GM23248 (cell line): ENCODE results near the gene ERCC8. TPM values are rescaled to one million over a fixed set of nuclear protein-coding genes. Genes with fewer than 3 reads are reported as not detected.

Experiments
- DNase-seq: peaks from one replicate; pipeline ENCODE4 v3.0.0-alpha.2; 2015
- H2AFZ ChIP-seq: fragments of 200-600 bp; sonication (generic); 2 replicates; pipeline ENCODE4 v1.6.1; 2016; ENCODE audit warnings: antibody characterized with exemption
- H3F3A ChIP-seq: fragments of 200-600 bp; sonication (generic); 2 replicates; pipeline ENCODE4 v1.6.1; 2016; ENCODE audit warnings: mild to moderate bottlenecking, antibody characterized with exemption, mixed run types; ENCODE audit not compliant: insufficient read depth
- H3K27ac ChIP-seq: fragments of 200-600 bp; sonication (generic); 2 replicates; pipeline ENCODE4 v1.5.1; 2016; ENCODE audit warnings: mild to moderate bottlenecking
- H3K27me3 ChIP-seq: fragments of 200-600 bp; sonication (generic); replicated peaks from 2 replicates; pipeline ENCODE4 v1.6.1; 2016; ENCODE audit warnings: mild to moderate bottlenecking; ENCODE audit not compliant: insufficient read depth
- H3K36me3 ChIP-seq: fragments of 200-600 bp; sonication (generic); 2 replicates; pipeline ENCODE4 v1.6.1; 2016; ENCODE audit warnings: low read depth, mild to moderate bottlenecking
- H3K4me1 ChIP-seq: fragments of 200-600 bp; sonication (generic); 2 replicates; pipeline ENCODE4 v1.6.1; 2016; ENCODE audit warnings: mild to moderate bottlenecking; ENCODE audit not compliant: insufficient read depth
- H3K4me2 ChIP-seq: fragments of 200-600 bp; sonication (generic); one replicate; pipeline ENCODE4 v1.6.1; 2016; ENCODE audit warnings: mild to moderate bottlenecking; ENCODE audit not compliant: unreplicated experiment
- H3K4me3 ChIP-seq: fragments of 200-600 bp; sonication (generic); 2 replicates; pipeline ENCODE4 v1.5.1; 2016; ENCODE audit warnings: mild to moderate bottlenecking
- H3K79me2 ChIP-seq: fragments of 200-600 bp; sonication (generic); 2 replicates; pipeline ENCODE4 v1.6.1; 2016; ENCODE audit warnings: mild to moderate bottlenecking; ENCODE audit not compliant: insufficient read depth
- H3K9ac ChIP-seq: fragments of 200-600 bp; sonication (generic); 2 replicates; pipeline ENCODE4 v1.6.1; 2016; ENCODE audit warnings: mild to moderate bottlenecking
- H3K9me2 ChIP-seq: fragments of 200-600 bp; sonication (generic); 2 replicates; pipeline ENCODE4 v1.6.1; 2016; ENCODE audit warnings: mixed run types, mild to moderate bottlenecking, moderate library complexity; ENCODE audit not compliant: insufficient read depth
- H3K9me3 ChIP-seq: fragments of 200-600 bp; sonication (generic); one replicate; pipeline ENCODE4 v1.6.1; 2017; ENCODE audit warnings: low read depth
- H4K20me1 ChIP-seq: fragments of 200-600 bp; sonication (generic); 2 replicates; pipeline ENCODE4 v1.6.0; 2016; ENCODE audit not compliant: insufficient read depth
- EZH2 ChIP-seq: fragments of 200-600 bp; sonication (generic); IDR thresholded peaks from 2 replicates; pipeline ENCODE4 v1.6.1; 2018; ENCODE audit warnings: antibody characterized with exemption, mild to moderate bottlenecking; ENCODE audit not compliant: insufficient read depth, poor library complexity, severe bottlenecking
- EZH2phosphoT487 ChIP-seq: fragments of 200-600 bp; sonication (generic); IDR thresholded peaks from 2 replicates; pipeline ENCODE4 v1.6.1; 2018; ENCODE audit warnings: antibody characterized with exemption, moderate library complexity, mild to moderate bottlenecking, low read depth; ENCODE audit not compliant: insufficient read depth
- whole genome bisulfite sequencing, 2 experiments: methylation state at CpG; one replicate each; pipeline ENCODE4 v1.1.6; 2015 to 2017; ENCODE audit warnings: low lambda C conversion rate in 2 of 2, low coverage in 1 of 2; ENCODE audit errors: missing lambda C conversion rate in 2 of 2; 5-methylcytosine and 5-hydroxymethylcytosine counted together
- in situ Hi-C: fragments of 300-500 bp; cut with MboI; formaldehyde crosslinking; loops from 2 replicates; pipeline ENCODE4 v1.15.0; 2020
- polyA plus RNA-seq: library from polyadenylated mRNA; unstranded; fragments of >200 nt; fragmentation: Nextera tagmentation; extraction: Ambion mirVana; gene quantifications from 2 replicates; pipeline ENCODE4 v1.2.1, GENCODE V29; 2016
- total RNA-seq: library from RNA; depleted of rRNA; stranded (reverse); fragments of >200 nt; shearing (Covaris generic); gene quantifications from 2 replicates; pipeline ENCODE4 v1.2.3, GENCODE V29; 2014; rRNA removed

Gene ERCC8
- total and polyA plus RNA-seq, 2 experiments from 2014 or later: 12.7 to 15.5 TPM

DNA sequence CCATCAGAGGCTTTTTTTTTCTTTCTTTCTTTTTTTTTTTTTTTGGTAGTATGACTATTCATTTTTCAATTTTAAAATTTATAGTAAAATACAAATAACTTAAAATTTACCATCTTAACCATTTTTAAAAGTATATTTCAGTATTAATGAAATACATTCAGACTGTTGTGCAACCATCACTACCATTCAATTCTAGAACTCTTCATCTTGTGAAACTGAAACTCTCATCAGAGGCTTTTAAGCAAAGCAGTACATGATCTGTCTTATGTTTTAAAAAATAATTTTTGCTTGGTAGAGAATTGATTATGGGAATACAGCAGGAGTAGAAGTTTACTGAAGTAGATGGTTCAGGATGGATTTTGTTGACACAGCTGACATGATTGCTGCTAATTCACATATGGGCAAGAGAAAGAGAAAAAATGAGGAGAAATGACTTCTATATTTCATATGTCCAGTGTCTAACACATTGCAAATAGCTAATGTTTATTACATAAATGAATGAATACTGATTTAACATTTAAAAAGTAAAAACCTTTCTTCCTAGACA lies 114.2 kb downstream of the ERCC8 start:
- Histone ChIP-seq H3K9me3 (no peaks in the 10 kb centered on the region), H3K27ac (no peak overlapping the region), H3K9me2 (no peaks in the 10 kb centered on the region), H3K4me2 (no peak overlapping the region), H3K9ac (no peak overlapping the region), H3K79me2 (no peaks in the 10 kb centered on the region), H3K4me3 (no peak overlapping the region), H3K4me1 (no peaks in the 10 kb centered on the region), H3K27me3 (peaks cover 9% of the 10 kb centered on the region), H4K20me1 (no peaks in the 10 kb centered on the region), H2AFZ (no peak overlapping the region), H3F3A (no peaks in the 10 kb centered on the region), H3K36me3 (no peaks in the 10 kb centered on the region)
- in situ Hi-C loops: no loop called here
- no peak for DNase-seq
- no peak for TF ChIP-seq EZH2
- no peak for TF ChIP-seq EZH2phosphoT487

DNA sequence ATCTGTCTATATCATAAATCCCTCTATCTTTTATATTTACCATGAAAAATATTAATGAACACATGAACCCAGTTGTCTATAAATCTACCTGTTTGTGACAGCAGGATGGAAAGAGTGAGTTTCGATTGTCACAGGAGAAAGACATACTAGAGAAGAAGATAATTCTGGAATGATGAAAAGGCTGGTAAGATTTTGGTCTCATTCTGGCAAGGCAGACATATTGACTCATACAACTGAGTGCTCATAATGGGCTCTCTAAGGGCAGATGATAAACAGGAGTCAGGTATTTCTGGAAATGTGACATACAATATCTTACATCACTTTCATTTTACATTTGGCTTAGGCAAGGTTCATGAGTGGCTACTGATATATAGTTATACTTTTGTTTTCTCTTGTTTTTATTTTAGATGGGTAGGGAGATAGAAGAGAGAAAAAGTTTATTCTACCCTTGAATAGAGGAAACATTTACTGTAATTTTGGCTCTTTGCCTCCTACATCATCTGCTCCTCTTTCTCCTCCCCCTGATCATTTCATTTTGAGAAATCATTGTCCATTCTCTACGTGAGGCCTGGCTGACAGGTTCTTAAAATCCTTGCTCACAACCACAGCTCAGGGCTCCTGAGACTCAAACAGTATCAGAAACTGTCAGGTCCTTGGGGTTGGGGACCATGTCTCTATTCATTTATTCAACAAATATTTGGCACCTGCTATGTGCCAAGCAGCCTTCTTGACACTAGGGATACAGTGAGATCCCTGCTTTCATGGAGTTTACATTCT lies 115.2 kb downstream of the ERCC8 start:
- no peaks in the 10 kb centered on the region for H3F3A ChIP-seq
- no peak overlapping the region for H3K9ac ChIP-seq
- no peaks in the 10 kb centered on the region for H4K20me1 ChIP-seq
- no peak for DNase-seq
- TF ChIP-seq EZH2 (no peak), EZH2phosphoT487 (no peak)
- H2AFZ ChIP-seq: no peak overlapping the region
- peaks cover 9% of the 10 kb centered on the region for H3K27me3 ChIP-seq
- no peaks in the 10 kb centered on the region for H3K79me2 ChIP-seq
- in situ Hi-C loops: no loop called here
- H3K4me3 ChIP-seq: no peak overlapping the region
- H3K9me2 ChIP-seq: no peaks in the 10 kb centered on the region
- no peak overlapping the region for H3K27ac ChIP-seq
- H3K9me3 ChIP-seq: no peaks in the 10 kb centered on the region
- no peaks in the 10 kb centered on the region for H3K36me3 ChIP-seq
- 10 to 14% methylated on average over 2 of the region's 2 CpGs for WGBS, 2 experiments
- no peaks in the 10 kb centered on the region for H3K4me1 ChIP-seq
- no peak overlapping the region for H3K4me2 ChIP-seq

DNA sequence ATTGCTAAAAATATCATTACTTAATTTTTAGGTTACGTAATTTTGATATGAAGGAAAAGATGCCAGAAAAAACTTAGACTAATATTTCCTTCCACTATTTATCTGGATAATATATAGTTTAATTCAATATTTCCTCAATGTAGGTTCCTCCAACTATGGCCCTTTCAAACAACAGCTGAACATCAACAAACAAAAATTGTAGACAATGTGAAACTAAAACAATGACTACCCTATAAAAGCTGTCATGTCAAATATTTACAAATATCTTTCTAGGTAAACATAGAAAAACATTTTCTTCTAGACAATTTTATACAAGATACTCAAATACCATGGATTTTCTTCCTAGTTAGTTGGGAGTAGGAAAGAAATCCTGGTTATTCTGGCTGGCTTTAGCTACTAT lies 117.7 kb downstream of the ERCC8 start:
- Histone ChIP-seq H3K9me3 (no peaks in the 10 kb centered on the region), H3F3A (no peaks in the 10 kb centered on the region), H4K20me1 (no peaks in the 10 kb centered on the region), H3K4me3 (no peak overlapping the region), H3K27me3 (peaks cover 9% of the 10 kb centered on the region), H3K9me2 (no peaks in the 10 kb centered on the region), H2AFZ (no peak overlapping the region), H3K4me2 (no peak overlapping the region), H3K4me1 (no peaks in the 10 kb centered on the region), H3K79me2 (no peaks in the 10 kb centered on the region), H3K27ac (no peak overlapping the region), H3K9ac (no peak overlapping the region), H3K36me3 (no peaks in the 10 kb centered on the region)
- in situ Hi-C loops: no loop called here
- DNase-seq: no peak
- 48 to 64% methylated on average over 1 of the region's 1 CpG for WGBS, 2 experiments
- TF ChIP-seq EZH2phosphoT487 (no peak), EZH2 (no peak)

DNA sequence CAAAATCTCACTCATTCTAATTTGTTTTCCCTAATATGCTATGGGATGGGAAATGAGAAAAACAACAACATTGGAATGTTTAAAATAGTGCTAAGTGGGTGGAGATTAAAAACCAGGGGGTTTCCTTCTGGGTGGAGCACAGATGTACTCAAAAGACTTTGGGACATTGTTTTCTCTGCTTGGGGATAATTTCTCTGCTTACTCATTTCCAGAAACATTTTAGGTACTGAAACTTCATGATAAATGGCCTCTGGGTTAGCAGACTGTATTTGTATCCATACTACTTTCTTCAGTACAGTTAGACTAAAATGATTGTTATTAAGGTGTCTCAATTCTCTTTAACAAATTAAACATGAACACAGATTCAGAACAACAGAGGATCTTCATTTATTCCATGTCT lies 118.2 kb downstream of the ERCC8 start:
- TF ChIP-seq EZH2phosphoT487 (no peak), EZH2 (no peak)
- Histone ChIP-seq H3K27ac (no peak overlapping the region), H3K4me1 (no peaks in the 10 kb centered on the region), H3K9me2 (no peaks in the 10 kb centered on the region), H3F3A (no peaks in the 10 kb centered on the region), H4K20me1 (no peaks in the 10 kb centered on the region), H3K9ac (no peak overlapping the region), H3K36me3 (no peaks in the 10 kb centered on the region), H3K4me2 (no peak overlapping the region), H2AFZ (no peak overlapping the region), H3K4me3 (no peak overlapping the region), H3K9me3 (no peaks in the 10 kb centered on the region), H3K79me2 (no peaks in the 10 kb centered on the region), H3K27me3 (peaks cover 4% of the 10 kb centered on the region)
- DNase-seq: no peak
- in situ Hi-C loops: no loop called here

Other genes with a start within 250 kb of the ERCC8 start
- 2.5 and 8.5 TPM in 2 replicates for gene DEPDC1B, start 244.9 kb downstream of the ERCC8 start, total RNA-seq
- 2.5 and 3.0 TPM in 2 replicates for gene DEPDC1B, start 244.9 kb downstream of the ERCC8 start, polyA plus RNA-seq
- not detected in 2 replicates for gene ELOVL7, start 100.8 kb downstream of the ERCC8 start, total RNA-seq
- 0.28 TPM in 1 of 2 replicates, not detected in the other for gene ELOVL7, start 100.8 kb downstream of the ERCC8 start, polyA plus RNA-seq
- 28.9 and 30.2 TPM in 2 replicates for gene NDUFAF2, start 135 bp upstream of the ERCC8 start, total RNA-seq
- 67.0 and 71.5 TPM in 2 replicates for gene NDUFAF2, start 135 bp upstream of the ERCC8 start, polyA plus RNA-seq
- gene SMIM15, start 217.4 kb upstream of the ERCC8 start, total RNA-seq: 39.6 and 42.5 TPM in 2 replicates
- 58.8 and 61.5 TPM in 2 replicates for gene SMIM15, start 217.4 kb upstream of the ERCC8 start, polyA plus RNA-seq